GM21619 (cell line): Measurements from ENCODE around the gene SPRN.
"Not testable (repeated sequence)": the region's sequence is repeated elsewhere in the genome, so short reads cannot be mapped to it uniquely, and the experiment has no call there.

Experiments
- ATAC-seq: cut with Tn5 transposase; IDR thresholded peaks from one replicate; pipeline ENCODE4 v1.9.1; 2021; ENCODE audit not compliant: unreplicated experiment

Gene SPRN

GRCh38 chr10:133440633-133441285 lies 16.3 kb upstream of the SPRN start:
- no peak for ATAC-seq

GRCh38 chr10:133439517-133440461 lies 15.4 kb upstream of the SPRN start:
- no peak for ATAC-seq

GRCh38 chr10:133438711-133439273 lies 14.4 kb upstream of the SPRN start:
- no peak for ATAC-seq

GRCh38 chr10:133432789-133433188 lies 8.4 kb upstream of the SPRN start:
- not testable (repeated sequence) for ATAC-seq

- not testable (repeated sequence) for ATAC-seq
Observed at GRCh38 chr10:133431888-133432613, 7.6 kb upstream of the SPRN start.

- not testable (repeated sequence) for ATAC-seq
Observed at GRCh38 chr10:133429571-133429970, 5.1 kb upstream of the SPRN start.

- ATAC-seq: not testable (repeated sequence)
Observed at GRCh38 chr10:133424102-133424501, 323 bp downstream of the SPRN start.

- ATAC-seq: no peak
Observed at GRCh38 chr10:133422807-133423771, 1.3 kb downstream of the SPRN start.

- no peak for ATAC-seq
Observed at GRCh38 chr10:133422223-133422806, 2.1 kb downstream of the SPRN start.

GRCh38 chr10:133421336-133422222 lies 2.8 kb downstream of the SPRN start:
- no peak for ATAC-seq

- no peak for ATAC-seq
Observed at GRCh38 chr10:133420579-133420978, 3.8 kb downstream of the SPRN start.

- no peak for ATAC-seq
Observed at GRCh38 chr10:133420028-133420427, 4.4 kb downstream of the SPRN start.

GRCh38 chr10:133419211-133419950 lies 5.0 kb downstream of the SPRN start:
- ATAC-seq: no peak

- ATAC-seq: no peak
Observed at GRCh38 chr10:133418289-133418993, 6.0 kb downstream of the SPRN start.

GRCh38 chr10:133415752-133416151 lies 8.7 kb downstream of the SPRN start:
- ATAC-seq: no peak

- not testable (repeated sequence) for ATAC-seq
Observed at GRCh38 chr10:133414401-133414800, 10.0 kb downstream of the SPRN start.

- no peak for ATAC-seq
Observed at GRCh38 chr10:133412381-133412711, 12.1 kb downstream of the SPRN start.
